HCT116 (cell line): ENCODE results near the gene GPR157. TPM values are rescaled to one million over a fixed set of nuclear protein-coding genes. Genes with fewer than 3 reads are reported as not detected.
A peak's percentile ranks its signal among the peaks of the same experiment; 100 is the strongest.

Source experiments
- ATAC-seq: fragments of 200-7000 bp; cut with Tn5 transposase; 2 replicates; pipeline ENCODE4 v1.9.1; 2020; ENCODE audit warnings: mild to moderate bottlenecking, moderate library complexity
- BruUV-seq: library from RNA; stranded (reverse); fragments of 400-500 nt; replicated peaks from 2 replicates; lab custom pipeline; 2021; lab: Mats Ljungman, UMichigan
- CTCF ChIA-PET: fragments of 300-600 bp; sonication (Branson Sonifier 250); formaldehyde crosslinking; loops from one replicate; lab custom pipeline; 2021; ENCODE audit warnings: antibody characterized with exemption; lab: Charles Lee
- POLR2A ChIA-PET: fragments of 300-600, 350-600 bp; sonication (Branson Sonifier 250); formaldehyde crosslinking; loops from one replicate; lab custom pipeline; 2021; ENCODE audit warnings: antibody characterized with exemption; lab: Charles Lee
- RAD21 ChIA-PET, 2 experiments: fragments of 300-600 bp; sonication (Branson Sonifier 250); formaldehyde crosslinking; loops; one replicate each; lab custom pipeline; 2023; ENCODE audit warnings: low total read pairs in 2 of 2; ENCODE audit not compliant: uncharacterized antibody in 2 of 2, unreplicated experiment in 2 of 2, low non-redundant PET in 1 of 2; lab: Charles Lee
- DNase-seq: peaks from one replicate; pipeline ENCODE4 v3.0.0-alpha.2; 2010; ENCODE audit warnings: low read depth, low spot score
- H2AFZ ChIP-seq: fragments of 200-600 bp; shearing (Covaris generic), sonication (generic); 2 replicates; pipeline ENCODE4 v1.6.1; 2017; ENCODE audit warnings: low read depth, mixed run types, mixed read lengths, antibody characterized with exemption, low read length; ENCODE audit not compliant: poor library complexity, severe bottlenecking
- H3K27ac ChIP-seq: 2 replicates; pipeline ENCODE4 v1.5.1; 2012; ENCODE audit warnings: low read depth, low read length
- H3K27me3 ChIP-seq: fragments of 200-600 bp; sonication (generic); 2 replicates; pipeline ENCODE4 v1.6.1; 2016; ENCODE audit warnings: mixed run types, low read length, mixed read lengths; ENCODE audit not compliant: insufficient read depth
- H3K36me3 ChIP-seq, 2 experiments: fragments of 200-500 bp in 1 of 2; fragments of 200-600 bp in 1 of 2; sonication (Bioruptor generic) in 1 of 2; sonication (generic) in 1 of 2; 2 replicates each; pipeline versions ENCODE4 v1.5.1 to v1.6.1; 2014 to 2016; ENCODE audit warnings: low read length in 2 of 2, inconsistent platforms in 1 of 2, mixed read lengths in 1 of 2, mixed run types in 1 of 2; ENCODE audit not compliant: insufficient read depth in 2 of 2, control insufficient read depth in 1 of 2
- H3K4me1 ChIP-seq, 2 experiments: fragments of 200-600 bp in 1 of 2; sonication (generic) in 1 of 2; 2 replicates each; pipeline versions ENCODE4 v1.5.1 to v1.6.1; 2012 to 2017; ENCODE audit warnings: low read length in 2 of 2, inconsistent platforms in 1 of 2, mild to moderate bottlenecking in 1 of 2, mixed read lengths in 1 of 2, mixed run types in 1 of 2, moderate library complexity in 1 of 2; ENCODE audit not compliant: insufficient read depth in 2 of 2, control insufficient read depth in 1 of 2
- H3K4me2 ChIP-seq: fragments of 200-600 bp; sonication (generic); 2 replicates; pipeline ENCODE4 v1.6.1; 2017; ENCODE audit warnings: mixed run types, low read length, mixed read lengths
- H3K4me3 ChIP-seq, 2 experiments: fragments of 200-600 bp in 1 of 2; sonication (generic) in 1 of 2; replicated peaks in 1 of 2; 2 replicates each; pipeline ENCODE4 v1.5.1; 2011 to 2016; ENCODE audit warnings: low read length in 2 of 2, control low read depth in 1 of 2, low read depth in 1 of 2, mild to moderate bottlenecking in 1 of 2, mixed read lengths in 1 of 2, mixed run types in 1 of 2
- H3K79me2 ChIP-seq: fragments of 200-600 bp; sonication (generic); 2 replicates; pipeline ENCODE4 v1.6.1; 2017; ENCODE audit warnings: mild to moderate bottlenecking, mixed run types, low read length, moderate library complexity, mixed read lengths; ENCODE audit not compliant: insufficient read depth
- H3K9ac ChIP-seq: fragments of 200-600 bp; sonication (generic); 2 replicates; pipeline ENCODE4 v1.6.1; 2016; ENCODE audit warnings: low read length, mixed read lengths
- H3K9me2 ChIP-seq: fragments of 200-600 bp; sonication (generic), shearing (Covaris generic); 2 replicates; pipeline ENCODE4 v1.6.1; 2017; ENCODE audit warnings: mixed run types, mild to moderate bottlenecking, moderate library complexity; ENCODE audit not compliant: insufficient read depth
- H3K9me3 ChIP-seq, 2 experiments: fragments of 200-500 bp in 1 of 2; fragments of 200-600 bp in 1 of 2; sonication (Bioruptor generic) in 1 of 2; sonication (generic) in 1 of 2; 2 replicates each; pipeline ENCODE4 v1.6.1; 2014 to 2017; ENCODE audit warnings: low read length in 2 of 2, mixed read lengths in 2 of 2, inconsistent platforms in 1 of 2, low read depth in 1 of 2, mild to moderate bottlenecking in 1 of 2, mixed run types in 1 of 2, moderate library complexity in 1 of 2; ENCODE audit not compliant: control insufficient read depth in 1 of 2, insufficient read depth in 1 of 2
- H4K20me1 ChIP-seq: fragments of 200-600 bp; sonication (generic), shearing (Covaris generic); 2 replicates; pipeline ENCODE4 v1.6.1; 2017; ENCODE audit warnings: mixed run types, mild to moderate bottlenecking, moderate library complexity; ENCODE audit not compliant: insufficient read depth
- ATF3 ChIP-seq: IDR thresholded peaks from 2 replicates; pipeline ENCODE4 v1.6.1; 2012
- CEBPB ChIP-seq: IDR thresholded peaks from 2 replicates; pipeline ENCODE4 v1.6.1; 2012; ENCODE audit warnings: low read depth
- EGR1 ChIP-seq: IDR thresholded peaks from 2 replicates; pipeline ENCODE4 v1.6.1; 2012; ENCODE audit warnings: low read depth
- EZH2 ChIP-seq: fragments of 200-600 bp; sonication (generic); IDR thresholded peaks from 2 replicates; pipeline ENCODE4 v1.6.1; 2017; ENCODE audit warnings: antibody characterized with exemption, mixed run types
- JUND ChIP-seq: IDR thresholded peaks from 2 replicates; pipeline ENCODE4 v1.6.1; 2012
- POLR2A ChIP-seq: IDR thresholded peaks from 2 replicates; pipeline ENCODE4 v1.7.0; 2011; ENCODE audit warnings: borderline replicate concordance; ENCODE audit not compliant: insufficient read depth, insufficient read length; ENCODE audit errors: extremely low read depth
- RAD21 ChIP-seq: IDR thresholded peaks from 2 replicates; pipeline ENCODE4 v1.6.1; 2012; ENCODE audit warnings: low read depth, mild to moderate bottlenecking
- SP1 ChIP-seq: IDR thresholded peaks from 2 replicates; pipeline ENCODE4 v1.6.1; 2012; ENCODE audit warnings: low read depth
- SRF ChIP-seq: IDR thresholded peaks from 2 replicates; pipeline ENCODE4 v1.6.1; 2012; ENCODE audit warnings: low read depth
- TCF7L2 ChIP-seq: IDR thresholded peaks from 2 replicates; pipeline ENCODE4 v1.7.0; 2011; ENCODE audit warnings: borderline replicate concordance, inconsistent platforms; ENCODE audit not compliant: insufficient read depth, insufficient read length; ENCODE audit errors: extremely low read depth
- YY1 ChIP-seq: IDR thresholded peaks from 2 replicates; pipeline ENCODE4 v1.6.1; 2011; ENCODE audit warnings: low read length, low read depth, moderate library complexity, mild to moderate bottlenecking; ENCODE audit not compliant: insufficient replicate concordance; ENCODE audit errors: extremely low read depth
- ZNF274 ChIP-seq: fragments of 200-500 bp; sonication (Bioruptor generic); IDR thresholded peaks from 2 replicates; pipeline ENCODE4 v1.6.1; 2014; ENCODE audit warnings: mild to moderate bottlenecking, low read depth, low read length, inconsistent platforms
- intact Hi-C: fragments of 100-400 bp; cut with micrococcal nuclease; formaldehyde crosslinking; loops from 2 replicates; pipeline ENCODE4 v1.10.0; 2022
- total RNA-seq: library from RNA; stranded (reverse); gene quantifications from one replicate; pipeline ENCODE4 v1.2.1, GENCODE V29; 2021; ENCODE audit not compliant: unreplicated experiment
- TF ChIP-seq, protein P1 (sequence below), 3 experiments: fragments of 200-600 bp in 1 of 3; sonication (generic) in 1 of 3; IDR thresholded peaks in 2 of 3; conservative IDR thresholded peaks in 1 of 3; 2 replicates each; pipeline ENCODE4 v1.5.1; 2012 to 2017; ENCODE audit warnings: low read depth in 2 of 3, low read length in 2 of 3, antibody characterized with exemption in 1 of 3, borderline replicate concordance in 1 of 3, control low read depth in 1 of 3, mild to moderate bottlenecking in 1 of 3, mixed read lengths in 1 of 3, mixed run types in 1 of 3, moderate library complexity in 1 of 3; ENCODE audit not compliant: insufficient read depth in 1 of 3
- TF ChIP-seq, protein P2 (sequence below): IDR thresholded peaks from 2 replicates; pipeline ENCODE4 v1.6.1; 2011; ENCODE audit warnings: mild to moderate bottlenecking, low read length, moderate library complexity; ENCODE audit not compliant: insufficient replicate concordance; ENCODE audit errors: extremely low read depth

The GPR157 gene
- total RNA-seq, 1 experiment from 2014 or later = 7.7 TPM

DNA sequence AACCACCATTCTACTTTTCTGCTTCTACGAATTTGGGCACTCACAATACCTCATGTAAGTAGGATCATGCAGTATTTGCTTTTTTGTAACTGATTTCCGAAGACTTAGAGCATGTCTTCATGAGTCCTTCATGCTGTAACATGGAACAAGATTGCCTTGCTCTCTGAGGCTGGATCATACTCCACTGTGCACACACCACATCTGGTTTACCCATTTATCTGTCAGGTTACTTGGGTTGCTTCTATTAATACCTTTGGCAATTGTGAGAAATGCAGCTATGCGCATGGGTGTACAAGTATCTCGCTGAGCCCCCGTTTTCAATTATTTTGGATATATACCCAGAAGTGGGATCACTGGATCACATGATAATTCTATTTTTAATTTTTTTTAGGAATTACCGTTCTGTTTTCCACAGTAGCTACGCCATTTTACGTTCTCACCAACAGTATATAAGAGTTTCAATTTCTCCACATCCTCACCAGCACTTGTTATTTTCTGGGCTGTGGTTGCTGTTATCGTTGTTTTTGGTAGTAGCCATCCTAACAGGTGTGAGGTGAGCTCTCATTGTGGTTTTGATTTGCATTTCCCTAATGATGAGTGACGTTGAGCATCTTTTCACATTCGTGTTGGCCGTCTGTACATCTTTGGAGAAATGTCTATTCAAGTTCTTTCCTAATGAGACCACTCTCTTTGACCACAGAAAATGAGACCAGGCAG, 48.8 kb downstream of the GPR157 start:
- no peaks in the 10 kb centered on the region for H3K27me3 ChIP-seq
- no peaks in the 10 kb centered on the region for H4K20me1 ChIP-seq
- H3K4me2 ChIP-seq = peak overlapping the region; percentile 44
- no peak overlapping the region; the same call in 1 of the 2 replicates for H3K27ac ChIP-seq
- H3K9ac ChIP-seq = no peak overlapping the region
- ChIA-PET POLR2A (no interaction called here), CTCF (interaction anchor here (1.1 to 1.3 kb wide), 2 partner anchors 31 to 76 kb away, joined by 3 to 6 read pairs; no protein-coding TSS in a partner anchor)
- H3K9me3 ChIP-seq = no peaks in the 10 kb centered on the region
- H3K9me2 ChIP-seq = no peaks in the 10 kb centered on the region
- peak; percentile 24 for ATAC-seq
- no peaks in the 10 kb centered on the region for H3K36me3 ChIP-seq
- H3K79me2 ChIP-seq = no peaks in the 10 kb centered on the region
- no TSS peak for BruUV-seq
- intact Hi-C loops = no loop called here
- peak overlapping the region; percentile 75 for H2AFZ ChIP-seq
- TF ChIP-seq CEBPB (no peak), EGR1 (no peak), JUND (no peak), YY1 (no peak), TCF7L2 (no peak), RAD21 (no peak), ATF3 (no peak), SRF (no peak), ZNF274 (no peak), SP1 (no peak), EZH2 (no peak), POLR2A (no peak)
- TF ChIP-seq, protein P1, sequence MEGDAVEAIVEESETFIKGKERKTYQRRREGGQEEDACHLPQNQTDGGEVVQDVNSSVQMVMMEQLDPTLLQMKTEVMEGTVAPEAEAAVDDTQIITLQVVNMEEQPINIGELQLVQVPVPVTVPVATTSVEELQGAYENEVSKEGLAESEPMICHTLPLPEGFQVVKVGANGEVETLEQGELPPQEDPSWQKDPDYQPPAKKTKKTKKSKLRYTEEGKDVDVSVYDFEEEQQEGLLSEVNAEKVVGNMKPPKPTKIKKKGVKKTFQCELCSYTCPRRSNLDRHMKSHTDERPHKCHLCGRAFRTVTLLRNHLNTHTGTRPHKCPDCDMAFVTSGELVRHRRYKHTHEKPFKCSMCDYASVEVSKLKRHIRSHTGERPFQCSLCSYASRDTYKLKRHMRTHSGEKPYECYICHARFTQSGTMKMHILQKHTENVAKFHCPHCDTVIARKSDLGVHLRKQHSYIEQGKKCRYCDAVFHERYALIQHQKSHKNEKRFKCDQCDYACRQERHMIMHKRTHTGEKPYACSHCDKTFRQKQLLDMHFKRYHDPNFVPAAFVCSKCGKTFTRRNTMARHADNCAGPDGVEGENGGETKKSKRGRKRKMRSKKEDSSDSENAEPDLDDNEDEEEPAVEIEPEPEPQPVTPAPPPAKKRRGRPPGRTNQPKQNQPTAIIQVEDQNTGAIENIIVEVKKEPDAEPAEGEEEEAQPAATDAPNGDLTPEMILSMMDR (IDR thresholded peaks at IDR 0.05 in 2 of 3, conservative IDR thresholded peaks at IDR 0.05 in 1 of 3; ENCODE audit: borderline replicate concordance in 1 of 3, insufficient read depth in 1 of 3, low read depth in 2 of 3, low read length in 2 of 3) = no peak
- TF ChIP-seq, protein P2, sequence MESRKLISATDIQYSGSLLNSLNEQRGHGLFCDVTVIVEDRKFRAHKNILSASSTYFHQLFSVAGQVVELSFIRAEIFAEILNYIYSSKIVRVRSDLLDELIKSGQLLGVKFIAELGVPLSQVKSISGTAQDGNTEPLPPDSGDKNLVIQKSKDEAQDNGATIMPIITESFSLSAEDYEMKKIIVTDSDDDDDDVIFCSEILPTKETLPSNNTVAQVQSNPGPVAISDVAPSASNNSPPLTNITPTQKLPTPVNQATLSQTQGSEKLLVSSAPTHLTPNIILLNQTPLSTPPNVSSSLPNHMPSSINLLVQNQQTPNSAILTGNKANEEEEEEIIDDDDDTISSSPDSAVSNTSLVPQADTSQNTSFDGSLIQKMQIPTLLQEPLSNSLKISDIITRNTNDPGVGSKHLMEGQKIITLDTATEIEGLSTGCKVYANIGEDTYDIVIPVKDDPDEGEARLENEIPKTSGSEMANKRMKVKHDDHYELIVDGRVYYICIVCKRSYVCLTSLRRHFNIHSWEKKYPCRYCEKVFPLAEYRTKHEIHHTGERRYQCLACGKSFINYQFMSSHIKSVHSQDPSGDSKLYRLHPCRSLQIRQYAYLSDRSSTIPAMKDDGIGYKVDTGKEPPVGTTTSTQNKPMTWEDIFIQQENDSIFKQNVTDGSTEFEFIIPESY = no peak
- TF ChIP-seq, all 23 proteins: peak for 0
- Histone ChIP-seq H3K4me1 (peaks cover 22 to 35% of the 10 kb centered on the region in 2 experiments), H3K4me3 (no peak overlapping the region)
- no peak for DNase-seq
- RAD21 ChIA-PET = no interaction called here
